Measurements from ENCODE around the gene PVR.
"Not testable (repeated sequence)": the region's sequence is repeated elsewhere in the genome, so short reads cannot be mapped to it uniquely, and the experiment has no call there.

The PVR gene

GRCh38 chr19:44618640-44619357, 24.9 kb upstream of the PVR start:
- FAIRE-seq: no peak

GRCh38 chr19:44620667-44621066, 23.0 kb upstream of the PVR start:
- FAIRE-seq: no peak

GRCh38 chr19:44621367-44621766, 22.3 kb upstream of the PVR start:
- no peak for FAIRE-seq

GRCh38 chr19:44623080-44623479, 20.6 kb upstream of the PVR start:
- no peak for FAIRE-seq

- no peak for FAIRE-seq
Measured at GRCh38 chr19:44623626-44624025, 20.1 kb upstream of the PVR start.

GRCh38 chr19:44624840-44625354, 18.8 kb upstream of the PVR start:
- no peak for FAIRE-seq

GRCh38 chr19:44625637-44626036, 18.1 kb upstream of the PVR start:
- FAIRE-seq: not testable (repeated sequence)

GRCh38 chr19:44626048-44626624, 17.6 kb upstream of the PVR start:
- FAIRE-seq: no peak

- no peak for FAIRE-seq
Measured at GRCh38 chr19:44627631-44628030, 16.1 kb upstream of the PVR start.

- FAIRE-seq: no peak
Measured at GRCh38 chr19:44628793-44629192, 14.9 kb upstream of the PVR start.

GRCh38 chr19:44631611-44632010, 12.1 kb upstream of the PVR start:
- FAIRE-seq: not testable (repeated sequence)

GRCh38 chr19:44634058-44634457, 9.7 kb upstream of the PVR start:
- FAIRE-seq: not testable (repeated sequence)

- FAIRE-seq: no peak
Measured at GRCh38 chr19:44634785-44635184, 8.9 kb upstream of the PVR start.

- FAIRE-seq: no peak
Measured at GRCh38 chr19:44635581-44636438, 7.9 kb upstream of the PVR start.

GRCh38 chr19:44636439-44637389, 7.0 kb upstream of the PVR start:
- FAIRE-seq: no peak

- no peak for FAIRE-seq
Measured at GRCh38 chr19:44637390-44637764, 6.3 kb upstream of the PVR start.

GRCh38 chr19:44640518-44640917, 3.2 kb upstream of the PVR start:
- no peak for FAIRE-seq

- FAIRE-seq: no peak
Measured at GRCh38 chr19:44641501-44642265, 2.0 kb upstream of the PVR start.

GRCh38 chr19:44642377-44642776, 1.3 kb upstream of the PVR start:
- no peak for FAIRE-seq

GRCh38 chr19:44644402-44645016, 799 bp downstream of the PVR start:
- FAIRE-seq: no peak

GRCh38 chr19:44645407-44646048, 1.8 kb downstream of the PVR start:
- FAIRE-seq: no peak

Measured in A204.1 (cell line).